ENCODE measurements around the gene PRKG1. TPM values are rescaled to one million over a fixed set of nuclear protein-coding genes. Genes with fewer than 3 reads are reported as not detected.

Gene PRKG1
- polyA plus RNA-seq, 1 donor (not counting 4 experiments of a cell fraction or from before 2014, with no cell fraction given): 0.24 TPM

DNA sequence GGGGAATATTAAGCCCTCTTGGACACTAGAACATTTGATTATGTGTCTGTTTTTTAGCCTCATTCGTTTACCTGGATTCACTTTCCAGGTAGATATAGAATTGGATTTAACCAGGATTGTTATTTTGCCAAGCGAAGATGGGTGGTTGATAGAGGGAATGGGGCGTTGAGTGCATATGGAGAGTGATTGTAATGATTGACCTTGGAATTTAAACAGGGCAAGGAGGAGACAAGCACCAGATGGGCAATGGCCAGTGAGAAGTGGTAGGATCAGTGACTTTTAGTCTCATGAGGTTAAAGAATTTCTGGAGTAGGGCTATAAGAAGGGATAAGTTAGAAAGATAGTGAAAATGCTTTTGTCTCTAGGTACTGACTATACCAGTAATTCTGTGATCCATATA lies 836.3 kb downstream of the PRKG1 start:
- dilution Hi-C loops (cut with MboI; ENCODE audit: extremely low pct_ligation_motif_present, low sequenced_read_pairs): no loop called here
- FAIRE-seq: no peak

DNA sequence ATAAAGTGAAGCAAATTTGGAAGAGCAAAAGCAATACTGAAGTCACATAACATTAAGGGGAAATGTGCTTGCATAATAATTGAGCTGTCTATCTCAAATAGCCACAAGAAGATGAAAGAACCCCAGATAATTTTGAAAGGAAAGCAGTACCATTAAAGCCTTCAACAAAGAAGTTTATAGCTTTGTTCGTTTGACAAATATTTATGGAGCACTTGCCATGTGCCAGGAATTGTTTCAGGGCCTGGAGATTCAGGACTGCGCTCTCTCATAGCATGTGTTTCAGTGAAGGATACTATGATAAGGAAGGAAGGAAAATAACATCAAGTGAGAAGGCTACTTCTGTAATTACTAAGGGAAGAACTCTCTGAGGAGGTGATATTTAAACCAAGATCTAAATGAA lies 837.4 kb downstream of the PRKG1 start:
- no peak overlapping the region for H2AFZ ChIP-seq (ENCODE audit: control insufficient read depth, low read length)
- no peak overlapping the region for H3K4me2 ChIP-seq (ENCODE audit: control insufficient read depth, extremely low read depth, insufficient read depth, low read depth, low read length)
- DNase-seq (ENCODE audit: low read depth, low spot score): no peak
- H3K9me1 ChIP-seq (ENCODE audit: control insufficient read depth, extremely low read depth, insufficient read depth, low read length): no peaks in the 10 kb centered on the region
- TF ChIP-seq EZH2 (IDR thresholded peaks at IDR 0.05; ENCODE audit: low read length): no peak
- TF ChIP-seq, protein P1, sequence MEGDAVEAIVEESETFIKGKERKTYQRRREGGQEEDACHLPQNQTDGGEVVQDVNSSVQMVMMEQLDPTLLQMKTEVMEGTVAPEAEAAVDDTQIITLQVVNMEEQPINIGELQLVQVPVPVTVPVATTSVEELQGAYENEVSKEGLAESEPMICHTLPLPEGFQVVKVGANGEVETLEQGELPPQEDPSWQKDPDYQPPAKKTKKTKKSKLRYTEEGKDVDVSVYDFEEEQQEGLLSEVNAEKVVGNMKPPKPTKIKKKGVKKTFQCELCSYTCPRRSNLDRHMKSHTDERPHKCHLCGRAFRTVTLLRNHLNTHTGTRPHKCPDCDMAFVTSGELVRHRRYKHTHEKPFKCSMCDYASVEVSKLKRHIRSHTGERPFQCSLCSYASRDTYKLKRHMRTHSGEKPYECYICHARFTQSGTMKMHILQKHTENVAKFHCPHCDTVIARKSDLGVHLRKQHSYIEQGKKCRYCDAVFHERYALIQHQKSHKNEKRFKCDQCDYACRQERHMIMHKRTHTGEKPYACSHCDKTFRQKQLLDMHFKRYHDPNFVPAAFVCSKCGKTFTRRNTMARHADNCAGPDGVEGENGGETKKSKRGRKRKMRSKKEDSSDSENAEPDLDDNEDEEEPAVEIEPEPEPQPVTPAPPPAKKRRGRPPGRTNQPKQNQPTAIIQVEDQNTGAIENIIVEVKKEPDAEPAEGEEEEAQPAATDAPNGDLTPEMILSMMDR (optimal IDR thresholded peaks at IDR 0.05 in 1 of 3, IDR thresholded peaks at IDR 0.05 in 1 of 3, conservative IDR thresholded peaks at IDR 0.05 in 1 of 3; ENCODE audit: extremely low read depth in 1 of 3, insufficient read depth in 2 of 3, low read length in 3 of 3): no peak
- FAIRE-seq: no peak
- H3K27ac ChIP-seq (ENCODE audit: control insufficient read depth, insufficient read depth, low read length): no peak overlapping the region
- dilution Hi-C loops (cut with MboI; ENCODE audit: extremely low pct_ligation_motif_present, low sequenced_read_pairs): no loop called here
- H3K9me3 ChIP-seq (ENCODE audit: control insufficient read depth, low read depth, low read length): no peaks in the 10 kb centered on the region
- H4K20me1 ChIP-seq (ENCODE audit: control insufficient read depth, extremely low read depth, insufficient read depth, low read length): no peaks in the 10 kb centered on the region
- H3K27me3 ChIP-seq (ENCODE audit: control insufficient read depth, extremely low read depth, insufficient read depth, low read length): no peaks in the 10 kb centered on the region
- H3K79me2 ChIP-seq (ENCODE audit: control insufficient read depth, insufficient read depth, low read length): no peaks in the 10 kb centered on the region
- no peaks in the 10 kb centered on the region for H3K36me3 ChIP-seq (ENCODE audit: control insufficient read depth in 2 of 2, extremely low read depth in 1 of 2, insufficient read depth in 2 of 2, low read length in 2 of 2)
- no peaks in the 10 kb centered on the region for H3K4me1 ChIP-seq (ENCODE audit: control insufficient read depth, extremely low read depth, insufficient read depth, low read length)
- H3K4me3 ChIP-seq (ENCODE audit: control insufficient read depth in 2 of 3, extremely low read depth in 1 of 3, insufficient read depth in 2 of 3, low read depth in 1 of 3, low read length in 3 of 3): no peak overlapping the region
- H3K9ac ChIP-seq (ENCODE audit: control insufficient read depth, extremely low read depth, insufficient read depth, low read length): no peak overlapping the region

More for the DNA sequence above, 836.3 kb downstream of the PRKG1 start:
- Histone ChIP-seq H3K27me3 (ENCODE audit: control insufficient read depth, extremely low read depth, insufficient read depth, low read length) (no peaks in the 10 kb centered on the region), H2AFZ (ENCODE audit: control insufficient read depth, low read length) (no peak overlapping the region), H3K4me3 (ENCODE audit: control insufficient read depth in 2 of 3, extremely low read depth in 1 of 3, insufficient read depth in 2 of 3, low read depth in 1 of 3, low read length in 3 of 3) (no peak overlapping the region), H3K9me1 (ENCODE audit: control insufficient read depth, extremely low read depth, insufficient read depth, low read length) (no peaks in the 10 kb centered on the region), H3K9me3 (ENCODE audit: control insufficient read depth, low read depth, low read length) (no peaks in the 10 kb centered on the region), H3K27ac (ENCODE audit: control insufficient read depth, insufficient read depth, low read length) (no peak overlapping the region), H3K36me3 (ENCODE audit: control insufficient read depth in 2 of 2, extremely low read depth in 1 of 2, insufficient read depth in 2 of 2, low read length in 2 of 2) (no peaks in the 10 kb centered on the region), H3K4me2 (ENCODE audit: control insufficient read depth, extremely low read depth, insufficient read depth, low read depth, low read length) (no peak overlapping the region), H3K4me1 (ENCODE audit: control insufficient read depth, extremely low read depth, insufficient read depth, low read length) (no peaks in the 10 kb centered on the region), H4K20me1 (ENCODE audit: control insufficient read depth, extremely low read depth, insufficient read depth, low read length) (no peaks in the 10 kb centered on the region), H3K9ac (ENCODE audit: control insufficient read depth, extremely low read depth, insufficient read depth, low read length) (no peak overlapping the region), H3K79me2 (ENCODE audit: control insufficient read depth, insufficient read depth, low read length) (no peaks in the 10 kb centered on the region)
- TF ChIP-seq, protein P1 (optimal IDR thresholded peaks at IDR 0.05 in 1 of 3, IDR thresholded peaks at IDR 0.05 in 1 of 3, conservative IDR thresholded peaks at IDR 0.05 in 1 of 3; ENCODE audit: extremely low read depth in 1 of 3, insufficient read depth in 2 of 3, low read length in 3 of 3): no peak
- no peak for TF ChIP-seq EZH2 (IDR thresholded peaks at IDR 0.05; ENCODE audit: low read length)
- no peak for DNase-seq (ENCODE audit: low read depth, low spot score)

Measured in keratinocyte (primary cell).